IPS-20b (cell line): Measurements from ENCODE around the gene XPA.

ENCODE experiments used
- H3K27ac ChIP-seq: one replicate; pipeline ENCODE4 v1.5.1; 2013; ENCODE audit warnings: low read length
- H3K27me3 ChIP-seq: 2 replicates; pipeline ENCODE4 v1.6.1; 2013; ENCODE audit warnings: mild to moderate bottlenecking, low read length, inconsistent platforms; ENCODE audit not compliant: insufficient read depth
- H3K36me3 ChIP-seq: 2 replicates; pipeline ENCODE4 v1.6.1; 2013; ENCODE audit warnings: low read depth, mild to moderate bottlenecking, inconsistent platforms, low read length, moderate library complexity; ENCODE audit not compliant: insufficient read depth
- H3K4me1 ChIP-seq: 2 replicates; pipeline ENCODE4 v1.6.1; 2013; ENCODE audit warnings: mild to moderate bottlenecking, control low read depth, inconsistent platforms, low read length, moderate library complexity; ENCODE audit not compliant: insufficient read depth
- H3K4me3 ChIP-seq: 2 replicates; pipeline ENCODE4 v1.5.1; 2013; ENCODE audit warnings: mild to moderate bottlenecking, low read length, inconsistent platforms
- H3K9ac ChIP-seq: 2 replicates; pipeline ENCODE4 v1.6.1; 2013; ENCODE audit warnings: low read depth, mild to moderate bottlenecking, inconsistent platforms, low read length, moderate library complexity
- H3K9me3 ChIP-seq: 2 replicates; pipeline ENCODE4 v1.6.1; 2013; ENCODE audit warnings: mild to moderate bottlenecking, low read depth, low read length, inconsistent platforms; ENCODE audit not compliant: insufficient read depth

The XPA gene

GRCh38 chr9:97640325-97640724 is 56.8 kb downstream of the XPA start:
- Histone ChIP-seq H3K9me3 (no peaks in the 10 kb centered on the region), H3K4me1 (peaks cover 6% of the 10 kb centered on the region; the same call in 1 of the 2 replicates), H3K4me3 (no peak overlapping the region), H3K27me3 (no peaks in the 10 kb centered on the region), H3K36me3 (peaks cover 44% of the 10 kb centered on the region), H3K9ac (no peak overlapping the region), H3K27ac (no peak overlapping the region)

- no peak overlapping the region for H3K27ac ChIP-seq
- no peak overlapping the region for H3K4me3 ChIP-seq
- no peaks in the 10 kb centered on the region for H3K9me3 ChIP-seq
- H3K27me3 ChIP-seq: no peaks in the 10 kb centered on the region
- H3K9ac ChIP-seq: no peak overlapping the region
- peaks cover 28% of the 10 kb centered on the region for H3K36me3 ChIP-seq
- peaks cover 10% of the 10 kb centered on the region; the same call in 1 of the 2 replicates for H3K4me1 ChIP-seq
These were observed 58.5 kb downstream of the XPA start for GRCh38 chr9:97638666-97639065.

DNA sequence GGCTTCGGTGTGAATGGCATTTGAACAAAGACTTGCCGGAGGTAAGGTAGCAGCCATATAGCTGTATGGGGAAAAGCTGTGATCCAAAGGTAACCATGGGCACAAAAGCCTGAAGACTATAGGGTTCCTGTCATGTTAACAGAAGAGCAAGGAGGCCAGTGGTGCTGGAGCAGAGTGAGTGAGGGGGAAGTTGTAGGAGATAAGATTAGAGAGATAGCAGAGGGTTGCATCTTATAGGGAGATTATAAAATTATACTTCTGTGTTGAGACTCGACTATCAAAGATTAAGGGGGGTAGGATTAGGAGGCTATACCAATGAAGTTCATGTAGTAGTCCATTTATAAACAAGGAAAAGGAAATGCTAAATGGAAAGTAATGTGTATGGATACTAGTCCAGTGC is 60.2 kb downstream of the XPA start:
- Histone ChIP-seq H3K4me3 (no peak overlapping the region), H3K9me3 (no peaks in the 10 kb centered on the region), H3K4me1 (peaks cover 12% of the 10 kb centered on the region; the same call in 1 of the 2 replicates), H3K36me3 (peaks cover 10% of the 10 kb centered on the region), H3K9ac (no peak overlapping the region), H3K27me3 (no peaks in the 10 kb centered on the region), H3K27ac (no peak overlapping the region)

GRCh38 chr9:97635026-97635425 is 62.1 kb downstream of the XPA start:
- Histone ChIP-seq H3K4me3 (peak overlapping the region; percentile 92), H3K9me3 (no peaks in the 10 kb centered on the region), H3K27me3 (no peaks in the 10 kb centered on the region), H3K4me1 (peaks cover 17% of the 10 kb centered on the region; the same call in 1 of the 2 replicates), H3K27ac (no peak overlapping the region), H3K36me3 (no peaks in the 10 kb centered on the region), H3K9ac (peak overlapping the region; percentile 99; the same call in 1 of the 2 replicates)

GRCh38 chr9:97633859-97634490 is 63.2 kb downstream of the XPA start:
- Histone ChIP-seq H3K27me3 (no peaks in the 10 kb centered on the region), H3K4me3 (peak overlapping the region; percentile 92), H3K9ac (peak overlapping the region; percentile 99), H3K4me1 (peaks cover 23% of the 10 kb centered on the region), H3K36me3 (no peaks in the 10 kb centered on the region), H3K27ac (no peak overlapping the region), H3K9me3 (no peaks in the 10 kb centered on the region)

DNA sequence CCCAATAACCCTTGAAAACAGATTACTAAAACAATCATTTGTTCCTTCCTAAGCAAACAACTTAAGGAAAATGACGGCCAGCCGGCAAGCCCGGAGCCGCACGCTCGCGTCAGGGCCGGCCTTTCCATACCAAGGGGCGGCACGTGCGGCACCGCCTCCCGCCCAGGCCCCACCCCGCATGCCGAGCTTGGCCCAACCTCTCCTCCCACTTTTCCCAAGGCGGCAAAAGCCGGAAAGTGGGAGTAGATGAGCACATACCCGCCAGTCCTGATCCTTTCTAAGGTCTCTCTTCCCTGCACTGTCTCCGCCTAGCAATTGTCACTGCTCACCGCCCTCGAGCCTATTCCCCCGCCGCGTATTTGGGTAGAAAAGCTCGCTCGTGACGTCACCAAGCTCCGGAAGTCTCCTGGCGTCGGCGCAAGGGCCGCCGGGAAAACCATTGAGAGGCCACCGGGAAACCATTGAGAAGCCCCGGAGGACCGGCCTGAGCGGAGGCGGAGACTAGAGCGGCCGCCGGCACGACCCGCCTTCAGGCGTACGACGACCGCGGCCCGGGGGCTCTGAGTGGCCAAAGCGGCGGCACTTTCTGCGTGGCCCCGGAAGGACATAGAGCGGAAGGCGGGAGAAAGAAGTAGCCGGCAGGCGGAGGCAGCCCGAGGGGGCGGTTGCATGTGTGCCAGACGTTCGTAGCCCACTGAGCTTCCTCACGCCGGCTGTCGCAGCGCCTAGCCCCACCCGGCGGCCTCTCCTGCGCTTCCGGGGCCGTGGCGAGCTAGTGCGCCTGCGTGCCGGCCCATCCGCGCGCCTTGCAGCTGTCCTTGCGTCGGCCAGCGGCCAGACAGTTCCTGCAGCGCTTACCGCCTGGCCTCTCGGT is 63.9 kb downstream of the XPA start, which contains the start of the genes NCBP1 and TSTD2:
NCBP1 (plus strand) TSS at position 837 of the 874 bp plus-strand sequence. CDS start 61 bp downstream, outside the sequence.
TSTD2 (minus strand) TSS at position 384 of the 874 bp plus-strand sequence. CDS start 5,806 bp downstream, outside the sequence.
- Histone ChIP-seq H3K9ac (peak within 1 kb of the TSS; percentile 99), H3K4me1 (peaks cover 27% of the 10 kb centered on the region), H3K9me3 (no peaks in the 10 kb centered on the region), H3K27ac (peak within 1 kb of the TSS; percentile 53), H3K4me3 (peak within 1 kb of the TSS; percentile 92), H3K36me3 (no peaks in the 10 kb centered on the region), H3K27me3 (no peaks in the 10 kb centered on the region)

GRCh38 chr9:97632248-97632984 is 64.7 kb downstream of the XPA start:
- Histone ChIP-seq H3K27me3 (no peaks in the 10 kb centered on the region), H3K4me1 (peaks cover 27% of the 10 kb centered on the region), H3K36me3 (no peaks in the 10 kb centered on the region; the same call in 1 of the 2 replicates)

DNA sequence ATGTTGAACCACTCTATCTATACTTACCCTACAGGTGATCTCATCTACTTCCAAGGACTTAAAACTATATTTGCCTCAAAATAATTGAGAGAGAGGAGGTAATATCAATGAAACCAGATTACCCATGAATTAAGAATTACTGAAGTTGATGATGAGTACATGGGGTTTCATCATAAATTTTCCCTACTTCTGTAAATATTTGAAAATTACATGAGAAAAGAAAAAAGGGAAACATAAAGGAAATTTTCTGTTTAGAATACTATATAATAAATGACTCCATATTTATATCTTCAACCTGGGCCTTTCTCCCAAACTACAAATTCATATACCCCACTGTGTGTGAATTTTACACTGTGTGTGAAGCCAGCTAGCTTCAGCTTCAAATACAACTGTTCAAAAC is 66.5 kb downstream of the XPA start:
- H3K36me3 ChIP-seq: peaks cover 16% of the 10 kb centered on the region
- no peak overlapping the region for H3K27ac ChIP-seq
- H3K9me3 ChIP-seq: no peaks in the 10 kb centered on the region
- H3K27me3 ChIP-seq: no peaks in the 10 kb centered on the region
- no peak overlapping the region for H3K4me3 ChIP-seq
- no peak overlapping the region for H3K9ac ChIP-seq
- peaks cover 22% of the 10 kb centered on the region for H3K4me1 ChIP-seq

More at GRCh38 chr9:97632248-97632984, 64.7 kb downstream of the XPA start:
- Histone ChIP-seq H3K27ac (peak overlapping the region; percentile 53), H3K4me3 (peak overlapping the region; percentile 92), H3K9ac (peak overlapping the region; percentile 99), H3K9me3 (no peaks in the 10 kb centered on the region)

- Histone ChIP-seq H3K4me1 (peaks cover 18% of the 10 kb centered on the region), H3K27me3 (no peaks in the 10 kb centered on the region), H3K9me3 (no peaks in the 10 kb centered on the region; the same call in 1 of the 2 replicates), H3K36me3 (peaks cover 31% of the 10 kb centered on the region), H3K27ac (no peak overlapping the region), H3K9ac (no peak overlapping the region), H3K4me3 (no peak overlapping the region)
These were observed 68.0 kb downstream of the XPA start for GRCh38 chr9:97629156-97629555.

DNA sequence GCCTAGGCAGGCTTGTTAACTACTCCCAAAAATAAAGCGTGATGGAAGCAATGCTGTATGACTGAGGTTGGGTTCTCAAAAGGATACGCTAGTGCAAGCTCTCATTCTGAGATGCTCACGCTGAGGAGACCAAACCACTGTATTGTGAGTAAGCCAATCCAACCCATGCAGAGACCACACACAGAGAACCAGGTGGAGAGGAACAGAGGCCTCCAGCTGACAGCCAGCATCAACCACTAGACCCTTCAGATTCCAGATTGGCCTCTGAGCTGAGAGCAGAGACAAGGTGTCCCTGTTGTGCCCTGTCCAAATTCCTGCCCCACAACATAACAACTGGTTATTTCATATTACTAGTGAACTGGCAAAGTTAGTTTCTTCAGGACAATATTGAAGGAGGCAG is 68.5 kb downstream of the XPA start:
- Histone ChIP-seq H3K36me3 (peaks cover 36% of the 10 kb centered on the region), H3K4me3 (no peak overlapping the region), H3K9me3 (no peaks in the 10 kb centered on the region; the same call in 1 of the 2 replicates), H3K27me3 (no peaks in the 10 kb centered on the region), H3K4me1 (peaks cover 18% of the 10 kb centered on the region), H3K27ac (no peak overlapping the region), H3K9ac (no peak overlapping the region)

- peaks cover 46% of the 10 kb centered on the region for H3K36me3 ChIP-seq
- no peaks in the 10 kb centered on the region for H3K27me3 ChIP-seq
- peaks cover 7% of the 10 kb centered on the region for H3K9me3 ChIP-seq
- peaks cover 18% of the 10 kb centered on the region for H3K4me1 ChIP-seq
- H3K9ac ChIP-seq: no peak overlapping the region
- no peak overlapping the region for H3K27ac ChIP-seq
- H3K4me3 ChIP-seq: no peak overlapping the region
These were observed 69.5 kb downstream of the XPA start for GRCh38 chr9:97627624-97628023.
